Activated CD8-positive, alpha-beta memory T cell treated with anti-CD3 and anti-CD28 coated beads, Interleukin-2, amount 50 U/mL, for 48 hours (primary cell): ENCODE results near the gene PIK3R4.

Source experiments
- DNase-seq: peaks from one replicate; pipeline ENCODE4 v3.0.0-alpha.2; 2020

Gene PIK3R4

DNA sequence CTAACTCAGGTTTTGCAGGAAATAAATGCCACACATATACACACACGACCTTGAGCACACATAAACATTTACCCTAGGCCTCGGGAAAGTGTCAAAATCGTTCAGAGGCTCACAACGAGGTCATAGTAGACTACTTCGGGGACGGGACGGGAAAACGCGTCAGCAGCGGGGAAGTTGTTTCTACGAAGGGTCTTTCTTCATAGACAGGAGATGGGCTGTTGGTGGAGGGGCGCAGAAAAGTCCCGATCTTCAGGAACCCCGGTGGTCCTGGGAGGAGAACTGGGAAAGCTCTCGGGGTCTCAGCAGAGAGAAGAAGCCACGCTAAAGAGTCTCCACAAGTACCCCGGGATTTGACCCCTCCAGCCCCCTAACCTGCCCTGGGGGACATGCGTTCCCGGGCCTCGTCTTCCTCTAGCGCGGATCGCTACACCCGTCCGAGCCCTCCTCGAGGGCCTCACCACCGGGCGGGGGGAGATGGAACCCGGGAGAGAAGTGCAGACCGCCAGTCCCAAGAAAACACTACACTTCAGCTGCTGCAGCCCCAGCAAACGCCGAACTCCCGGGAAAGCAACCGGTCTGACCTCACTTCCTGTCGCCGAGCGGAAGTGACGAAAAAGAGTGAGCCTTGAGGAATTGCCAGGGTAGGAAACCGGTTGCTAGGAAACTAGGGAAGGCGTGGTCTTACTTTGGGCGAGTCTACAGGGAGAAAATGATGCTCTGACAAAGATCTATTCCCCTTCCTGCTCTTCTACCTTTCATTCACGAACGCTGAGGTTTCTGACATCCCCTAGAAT, at the start of gene PIK3R4:
Gene PIK3R4, minus strand, starts transcription at position 584 of the 794 bp plus-strand sequence. CDS start 1,611 bp downstream, outside the sequence.
- DNase-seq = peak; percentile 92

- no peak for DNase-seq
Observed at GRCh38 chr3:130795396-130795795, 48.8 kb upstream of the PIK3R4 start.

GRCh38 chr3:130792246-130792645, 45.6 kb upstream of the PIK3R4 start:
- no peak for DNase-seq

- no peak for DNase-seq
Observed at GRCh38 chr3:130789782-130790322, 43.2 kb upstream of the PIK3R4 start.

GRCh38 chr3:130787422-130788068, 40.9 kb upstream of the PIK3R4 start:
- DNase-seq = no peak

GRCh38 chr3:130786306-130786705, 39.7 kb upstream of the PIK3R4 start:
- no peak for DNase-seq

DNA sequence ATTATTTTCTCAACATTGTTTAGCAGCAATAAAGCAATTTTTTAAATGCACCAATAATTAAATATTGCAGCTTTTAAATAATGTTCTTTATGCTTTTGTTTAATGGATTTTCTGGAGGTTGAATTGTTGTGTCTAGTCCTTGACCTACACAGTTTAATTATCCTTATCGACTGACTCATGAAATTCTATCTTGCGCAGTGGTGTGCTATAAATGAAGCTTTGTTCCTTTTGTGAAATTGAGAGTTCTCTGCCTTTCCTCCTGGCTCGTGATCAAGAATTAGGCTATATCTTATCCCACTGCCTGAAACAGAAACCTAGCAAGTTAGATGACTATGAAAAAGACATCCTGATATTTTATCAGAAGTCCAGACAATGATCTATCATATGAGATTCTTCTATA, 37.0 kb upstream of the PIK3R4 start:
- no peak for DNase-seq

DNA sequence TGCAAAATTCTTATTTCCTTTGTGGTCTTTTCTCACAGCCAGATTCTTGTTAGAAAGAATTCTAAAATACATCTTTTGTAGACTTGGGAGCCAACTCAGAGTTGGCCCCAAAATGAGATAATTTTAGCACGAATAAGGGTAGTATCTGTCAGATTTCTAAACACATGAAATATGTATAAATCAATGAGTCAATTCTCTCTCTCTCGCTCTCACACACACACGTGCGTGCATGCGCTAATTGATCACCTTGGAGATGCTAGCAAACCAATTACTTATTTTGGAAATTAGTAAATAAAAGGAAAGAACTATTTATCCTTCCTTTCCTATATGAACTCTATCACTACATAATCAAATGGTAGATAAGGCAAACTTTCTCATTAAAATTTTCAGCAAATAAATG, 32.9 kb upstream of the PIK3R4 start:
- no peak for DNase-seq

DNA sequence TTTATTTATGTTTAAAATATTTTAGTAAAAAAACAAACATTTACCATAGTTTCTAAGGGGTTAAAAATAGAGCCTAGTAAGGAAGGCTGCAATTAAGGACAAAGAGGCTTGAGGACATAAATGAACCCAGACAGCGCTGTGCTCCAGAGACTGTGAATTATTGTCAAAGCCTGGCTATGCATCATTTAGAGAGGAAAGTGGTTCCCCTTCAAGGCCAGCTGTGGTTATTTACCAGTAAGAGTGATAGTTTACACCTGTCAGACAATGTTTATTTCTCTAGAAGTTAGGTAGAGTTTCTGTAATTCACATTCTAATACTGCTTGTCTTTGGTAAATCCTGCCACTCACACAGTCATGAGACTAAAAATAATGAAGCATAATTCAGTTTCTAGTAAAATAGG, 32.4 kb upstream of the PIK3R4 start:
- DNase-seq = no peak

GRCh38 chr3:130773366-130773765, 26.7 kb upstream of the PIK3R4 start:
- DNase-seq = no peak

DNA sequence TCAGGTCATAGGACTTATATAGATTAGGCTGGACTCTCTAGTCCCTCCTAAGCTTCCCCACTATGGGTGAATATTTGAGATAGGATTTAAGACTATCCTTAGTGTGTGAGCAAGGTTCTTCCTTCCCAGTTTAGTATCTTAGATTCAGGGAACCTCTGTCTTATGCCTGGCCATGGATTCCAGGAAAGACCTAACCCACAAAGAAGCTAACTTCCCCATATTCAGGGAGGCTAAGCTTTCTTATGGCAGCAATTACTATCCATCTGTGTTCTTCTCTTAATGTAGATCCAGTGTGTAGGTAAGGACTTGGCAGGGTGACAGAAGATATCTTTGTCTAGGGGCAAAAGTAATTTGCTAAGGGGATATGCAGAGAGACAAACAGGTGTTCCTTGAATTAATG, 25.5 kb upstream of the PIK3R4 start:
- DNase-seq = no peak

- DNase-seq = no peak
Observed at GRCh38 chr3:130770644-130771043, 24.0 kb upstream of the PIK3R4 start.

- DNase-seq = no peak
Observed at GRCh38 chr3:130761730-130762311, 15.2 kb upstream of the PIK3R4 start.

DNA sequence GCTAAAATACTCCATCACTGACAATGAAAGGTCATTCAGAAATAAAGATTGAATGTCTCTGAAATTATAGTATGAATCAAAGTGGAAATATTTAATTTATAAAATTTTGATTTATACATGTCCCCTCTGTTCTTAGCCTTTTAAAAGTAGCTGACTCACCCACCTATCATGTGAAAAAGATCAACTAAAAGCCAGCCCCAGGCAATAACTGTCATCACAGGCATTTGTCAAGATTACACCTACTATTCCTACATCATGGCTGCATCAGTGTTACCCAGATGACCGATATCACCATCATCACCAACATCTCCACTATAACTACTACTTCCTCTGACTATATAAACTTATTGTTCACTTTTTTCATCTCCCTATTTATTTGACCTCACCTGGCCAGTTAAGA, 14.3 kb upstream of the PIK3R4 start:
- DNase-seq = no peak

- no peak for DNase-seq
Observed at GRCh38 chr3:130759692-130760338, 13.2 kb upstream of the PIK3R4 start.

DNA sequence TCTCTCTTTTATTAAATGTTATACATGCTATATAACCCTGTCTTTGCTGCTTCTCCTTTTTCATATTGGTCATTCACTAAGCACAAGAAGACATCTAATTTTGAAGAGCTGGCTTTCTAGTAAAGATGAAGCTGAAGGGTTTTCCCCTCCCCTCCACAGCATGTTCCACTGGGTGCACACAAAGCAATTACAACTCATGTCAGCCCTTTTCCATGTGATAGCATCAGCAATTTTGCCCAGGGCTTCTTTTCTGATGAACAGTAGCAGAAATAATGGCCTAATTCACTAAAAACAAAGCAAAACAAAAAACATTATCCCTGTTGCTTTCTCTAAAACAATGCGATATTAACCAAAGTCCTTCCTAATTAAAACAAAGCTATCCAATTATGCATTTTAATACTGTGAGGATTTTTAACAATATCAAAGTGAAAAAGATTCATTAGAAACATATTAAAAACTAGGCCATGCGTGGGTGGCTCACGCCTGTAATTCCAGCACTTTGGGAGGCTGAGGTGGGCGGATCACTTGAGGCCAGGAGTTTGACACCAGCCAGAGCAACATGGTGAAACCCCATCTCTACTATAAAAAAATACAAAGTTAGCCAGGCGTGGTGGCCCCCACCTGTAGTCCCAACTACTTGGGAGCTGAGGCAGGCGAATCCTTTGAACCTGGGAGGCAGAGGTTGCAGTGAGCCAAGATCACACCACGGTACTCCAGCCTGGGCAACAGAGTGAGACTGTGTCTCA, 12.2 kb upstream of the PIK3R4 start:
- no peak for DNase-seq

GRCh38 chr3:130757611-130758150, 11.1 kb upstream of the PIK3R4 start:
- no peak for DNase-seq

GRCh38 chr3:130755666-130756065, 9.0 kb upstream of the PIK3R4 start:
- DNase-seq = no peak

DNA sequence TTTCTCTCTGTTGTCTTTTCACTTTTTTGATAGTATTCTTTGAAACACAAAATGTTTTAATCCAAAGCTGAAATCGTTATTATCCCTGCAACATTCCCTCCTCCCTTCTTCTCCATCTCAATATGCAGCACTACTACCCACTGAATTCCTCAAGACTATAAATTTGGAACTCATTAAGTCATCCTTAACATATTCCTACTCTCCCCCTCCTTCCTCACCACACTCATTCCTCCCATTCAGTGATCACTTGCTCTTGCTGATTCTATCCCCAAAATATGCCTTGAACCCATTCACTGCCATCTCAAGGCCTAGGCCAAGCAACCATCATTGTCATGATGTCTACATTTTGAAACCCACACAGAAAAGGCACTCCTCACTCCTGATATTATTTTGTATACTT, 2.4 kb upstream of the PIK3R4 start:
- DNase-seq = no peak

DNA sequence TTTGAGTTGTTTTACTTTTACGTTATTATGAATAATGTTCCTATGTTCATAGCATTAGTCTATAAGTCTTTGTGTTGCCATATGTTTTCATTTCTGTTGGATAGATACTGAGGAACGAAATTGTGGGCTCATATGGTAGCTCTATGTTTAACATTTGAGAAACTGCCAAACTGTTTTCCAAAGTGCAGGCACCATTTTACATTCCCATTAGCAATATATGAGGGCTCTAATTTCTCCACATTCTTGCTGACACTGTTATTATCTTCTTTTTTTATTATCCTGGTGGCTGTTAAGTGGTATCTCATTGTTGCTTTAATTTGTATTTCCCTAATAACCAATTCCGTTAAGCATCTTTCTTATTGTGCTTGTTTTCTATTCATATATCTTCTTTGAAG, 1.8 kb upstream of the PIK3R4 start:
- DNase-seq = no peak

GRCh38 chr3:130743354-130743753, 3.3 kb downstream of the PIK3R4 start:
- DNase-seq = no peak

DNA sequence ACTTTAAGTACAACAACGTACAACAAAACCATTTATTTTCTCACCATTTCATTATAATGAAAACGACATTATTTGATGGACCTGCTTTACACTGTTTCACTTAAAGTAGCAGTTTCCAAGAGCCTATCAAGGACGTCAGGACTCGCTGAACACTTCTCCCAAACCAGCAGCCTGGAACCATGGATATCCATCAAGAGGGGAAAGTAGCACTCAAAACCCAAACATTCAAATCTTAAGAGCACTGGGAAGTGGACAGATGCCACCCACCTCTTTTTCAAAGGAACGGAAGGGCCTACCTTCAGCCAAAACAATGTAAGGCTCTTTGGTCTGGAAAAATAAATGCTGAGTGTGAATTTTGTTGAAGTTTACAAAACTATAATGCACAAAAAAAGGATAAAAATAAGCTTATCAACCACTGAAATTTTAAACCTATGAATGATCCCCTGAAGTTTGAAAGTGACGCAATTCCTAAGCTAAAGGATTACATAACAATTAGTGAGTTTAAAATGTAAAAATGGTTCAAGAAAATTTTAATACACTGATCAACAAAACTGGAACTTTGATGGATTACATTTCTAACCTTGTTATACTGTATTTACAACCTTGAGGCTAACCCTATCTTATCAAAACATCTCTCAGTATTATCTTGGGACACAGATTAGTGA, 4.6 kb downstream of the PIK3R4 start:
- DNase-seq = no peak
